PFSK-1 (cell line): ENCODE measurements around the gene SIGLEC14.

Experiments used
- FOXP2 ChIP-seq: optimal IDR thresholded peaks from 2 replicates; pipeline ENCODE3; 2011; ENCODE audit warnings: borderline replicate concordance, control low read depth, inconsistent platforms; ENCODE audit not compliant: insufficient read depth; ENCODE audit errors: extremely low read length, extremely low read depth
- POLR2AphosphoS5 ChIP-seq: IDR thresholded peaks from 2 replicates; pipeline ENCODE4 v1.6.1; 2012; ENCODE audit warnings: low read depth, mild to moderate bottlenecking, control low read depth, low read length, moderate library complexity
- REST ChIP-seq, 2 experiments: IDR thresholded peaks; 2 replicates each; pipeline versions ENCODE4 v1.6.1 to v1.8.0; 2011 to 2012; ENCODE audit warnings: low read depth in 2 of 2, low read length in 2 of 2, control low read depth in 1 of 2, inconsistent platforms in 1 of 2, mild to moderate bottlenecking in 1 of 2, moderate library complexity in 1 of 2; ENCODE audit not compliant: insufficient read depth in 1 of 2
- SIN3A ChIP-seq: IDR thresholded peaks from 2 replicates; pipeline ENCODE4 v1.6.1; 2012; ENCODE audit warnings: mild to moderate bottlenecking, low read length, moderate library complexity, borderline replicate concordance; ENCODE audit not compliant: insufficient read depth
- TAF1 ChIP-seq: IDR thresholded peaks from 2 replicates; pipeline ENCODE4 v1.6.1; 2012; ENCODE audit warnings: low read length, control low read depth, borderline replicate concordance; ENCODE audit not compliant: insufficient read depth

The SIGLEC14 gene

GRCh38 chr19:51686171-51686570 lies 39.5 kb upstream of the SIGLEC14 start:
- TF ChIP-seq TAF1 = no peak
- TF ChIP-seq POLR2AphosphoS5 = no peak
- no peak for TF ChIP-seq REST (IDR thresholded peaks at IDR 0.05; ENCODE audit: insufficient read depth in 1 of 2, low read depth in 2 of 2, low read length in 2 of 2)
- TF ChIP-seq FOXP2 = no peak
- TF ChIP-seq SIN3A = no peak

GRCh38 chr19:51681286-51681941 lies 34.8 kb upstream of the SIGLEC14 start:
- TF ChIP-seq POLR2AphosphoS5 (no peak), FOXP2 (peak; percentile 86), TAF1 (no peak), SIN3A (no peak; the same call in 1 of the 2 replicates), REST (IDR thresholded peaks at IDR 0.05; ENCODE audit: insufficient read depth in 1 of 2, low read depth in 2 of 2, low read length in 2 of 2) (no peak)

- TF ChIP-seq SIN3A (no peak), TAF1 (no peak), REST (IDR thresholded peaks at IDR 0.05; ENCODE audit: insufficient read depth in 1 of 2, low read depth in 2 of 2, low read length in 2 of 2) (no peak), FOXP2 (no peak), POLR2AphosphoS5 (no peak)
Observed at GRCh38 chr19:51680474-51680873, 33.8 kb upstream of the SIGLEC14 start.

GRCh38 chr19:51676566-51677083 lies 30.0 kb upstream of the SIGLEC14 start:
- no peak for TF ChIP-seq POLR2AphosphoS5
- TF ChIP-seq FOXP2 = no peak
- TF ChIP-seq SIN3A = no peak
- TF ChIP-seq REST (IDR thresholded peaks at IDR 0.05; ENCODE audit: insufficient read depth in 1 of 2, low read depth in 2 of 2, low read length in 2 of 2) = no peak
- TF ChIP-seq TAF1 = no peak
